ENCODE results near the gene ULK4. TPM values are rescaled to one million over a fixed set of nuclear protein-coding genes. Genes with fewer than 3 reads are reported as not detected.
"Not testable (repeated sequence)": the region's sequence is repeated elsewhere in the genome, so short reads cannot be mapped to it uniquely, and the experiment has no call there.

ULK4 gene
- total and polyA plus RNA-seq, 9 of the 15 experiments (the other 6 are each of a cell fraction or from before 2014, with no cell fraction given), result 3.0 to 5.9 (median 3.5) TPM

- TF ChIP-seq THAP7 (CRISPR knock-in tag; IDR thresholded peaks at IDR 0.05) (no peak), SAFB (IDR thresholded peaks at IDR 0.05; ENCODE audit: borderline replicate concordance, low read depth, low read length) (no peak), NFYB (IDR thresholded peaks at IDR 0.05; ENCODE audit: extremely low read depth, insufficient read length) (no peak)
These were observed 81.5 kb downstream of the ULK4 start (continued) for GRCh38 chr3:41880387-41880786.

- in situ Hi-C loops (cut with MboI); FAIRE-seq: not testable (repeated sequence)
These were observed 84.2 kb downstream of the ULK4 start for GRCh38 chr3:41877741-41878140.

More at GRCh38 chr3:41877741-41878140, 84.2 kb downstream of the ULK4 start:
- H3K4me2 ChIP-seq (ENCODE audit: insufficient read depth, low read length); H3K9ac ChIP-seq (ENCODE audit: insufficient read depth in 1 of 2, low read depth in 2 of 2, low read length in 2 of 2); DNase-seq (ENCODE audit: extremely low read depth in 1 of 4, low spot score in 3 of 4); H4K20me1 ChIP-seq (replicated peaks; ENCODE audit: control insufficient read depth, insufficient read depth, low read length); H3K4me3 ChIP-seq; H3K79me2 ChIP-seq (ENCODE audit: control insufficient read depth, insufficient read depth, low read length); H3K9me3 ChIP-seq (replicated peaks; ENCODE audit: control insufficient read depth, insufficient read depth, low read depth, low read length); ATAC-seq; H2AFZ ChIP-seq (ENCODE audit: low read depth, low read length); H3K4me1 ChIP-seq (replicated peaks in 1 of 2; ENCODE audit: control insufficient read depth in 2 of 2, insufficient read depth in 2 of 2, low read length in 2 of 2); H3K9me1 ChIP-seq (ENCODE audit: control insufficient read depth, insufficient read depth, low read length); BruUV-seq (replicated peaks); H3K27me3 ChIP-seq (ENCODE audit: control insufficient read depth in 2 of 2, insufficient read depth in 2 of 2, low read length in 2 of 2); H3K27ac ChIP-seq (ENCODE audit: extremely low read depth, low read depth, low read length); CTCF ChIA-PET (ENCODE audit: low intra/inter-chr PET ratio); POLR2A ChIA-PET; H3K36me3 ChIP-seq (ENCODE audit: control insufficient read depth, insufficient read depth, low read length): not testable (repeated sequence)
- WGBS (ENCODE audit: insufficient coverage, low coverage, missing lambda C conversion rate), result 66% methylated on average over 9 of the region's 9 CpGs
- intact Hi-C loops (cut with micrococcal nuclease), result loop anchor here (10.0 kb wide), 1 partner anchor 1153 kb away; no protein-coding TSS in a partner anchor

All from K562 (cell line).